Activated CD4-positive, alpha-beta T cell treated with anti-CD3 and anti-CD28 coated beads, Interleukin-2, amount 50 U/mL, for 4 hours (primary cell): ENCODE data around the gene POU2F1.
A peak's percentile ranks its signal among the peaks of the same experiment; 100 is the strongest.
"Not testable (repeated sequence)": the region's sequence is repeated elsewhere in the genome, so short reads cannot be mapped to it uniquely, and the experiment has no call there.

Source experiments
- DNase-seq, 2 experiments: peaks; one replicate each; pipeline ENCODE4 v3.0.0-alpha.2; 2020

Gene POU2F1

DNA sequence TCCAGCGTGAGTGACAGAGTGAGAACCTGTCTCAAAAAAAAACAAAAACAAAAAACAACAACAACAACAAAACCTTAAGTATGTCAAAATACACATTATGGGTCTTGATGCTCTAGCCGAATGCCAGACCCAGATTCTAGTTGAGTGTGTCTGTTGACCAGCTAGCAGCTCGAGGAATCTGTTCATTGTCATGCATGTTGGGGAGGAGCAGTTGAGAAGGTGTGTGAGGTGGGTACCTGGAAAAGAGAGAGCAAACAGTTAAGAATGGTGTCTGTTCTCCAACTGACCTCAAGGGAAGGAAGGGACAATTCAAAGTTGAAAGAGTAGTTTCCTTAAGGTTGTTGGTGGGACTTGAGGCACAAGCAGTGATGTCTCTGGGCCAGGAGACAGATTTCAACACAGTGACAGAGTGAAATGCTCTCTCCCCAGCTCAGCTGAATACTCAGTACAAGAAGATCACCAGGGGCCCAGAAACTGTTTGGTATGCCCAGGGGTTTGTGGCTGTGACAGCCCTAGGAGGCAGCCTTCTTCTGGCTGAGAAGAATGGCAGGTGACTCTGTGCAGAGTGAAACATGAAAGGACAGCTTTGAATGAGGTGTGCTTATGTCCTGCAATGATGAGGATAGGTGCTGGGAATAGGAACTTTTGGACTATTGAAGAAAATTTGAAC is 14.4 kb upstream of the POU2F1 start:
- no peak for DNase-seq

GRCh38 chr1:167207940-167208623 is 12.6 kb upstream of the POU2F1 start:
- DNase-seq: no peak

DNA sequence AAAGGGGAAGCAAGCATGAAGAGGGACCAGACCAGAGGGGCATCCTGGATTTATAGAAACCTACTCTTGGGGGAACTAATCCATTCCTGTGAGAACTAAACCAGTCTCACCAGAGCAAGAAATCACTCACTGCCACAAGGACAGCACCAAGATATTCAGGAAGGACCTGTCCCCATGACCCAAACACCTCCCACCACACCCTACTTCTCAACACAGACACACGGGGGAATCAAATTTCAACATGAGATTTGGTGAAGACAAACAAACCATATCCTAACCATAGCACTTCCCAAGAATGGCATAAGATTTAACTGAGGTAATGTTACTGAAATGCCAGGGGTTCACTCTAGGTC is 12.1 kb upstream of the POU2F1 start:
- DNase-seq: no peak

DNA sequence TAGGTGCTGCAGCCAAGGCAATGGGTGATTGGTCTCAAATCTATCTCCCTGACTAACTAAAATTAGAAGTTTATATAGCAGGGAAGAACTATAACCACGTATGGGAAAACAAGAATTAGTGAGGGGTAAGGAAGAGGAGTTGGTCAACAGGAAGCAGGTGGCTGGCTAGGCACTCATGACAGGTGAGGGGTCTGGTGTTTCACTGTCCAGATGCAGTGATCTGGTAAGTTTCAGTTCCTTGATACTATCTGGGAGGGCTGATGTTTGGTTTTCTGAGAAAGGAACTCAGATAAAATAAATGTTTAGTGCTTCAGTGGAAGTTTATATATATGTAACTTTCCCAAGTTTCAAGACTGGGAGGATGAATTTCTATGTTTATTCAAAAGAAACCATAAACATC is 11.6 kb upstream of the POU2F1 start:
- no peak for DNase-seq

- DNase-seq: no peak
These were observed 9.6 kb upstream of the POU2F1 start for GRCh38 chr1:167210966-167211674.

GRCh38 chr1:167212025-167212424 is 8.7 kb upstream of the POU2F1 start:
- no peak for DNase-seq

DNA sequence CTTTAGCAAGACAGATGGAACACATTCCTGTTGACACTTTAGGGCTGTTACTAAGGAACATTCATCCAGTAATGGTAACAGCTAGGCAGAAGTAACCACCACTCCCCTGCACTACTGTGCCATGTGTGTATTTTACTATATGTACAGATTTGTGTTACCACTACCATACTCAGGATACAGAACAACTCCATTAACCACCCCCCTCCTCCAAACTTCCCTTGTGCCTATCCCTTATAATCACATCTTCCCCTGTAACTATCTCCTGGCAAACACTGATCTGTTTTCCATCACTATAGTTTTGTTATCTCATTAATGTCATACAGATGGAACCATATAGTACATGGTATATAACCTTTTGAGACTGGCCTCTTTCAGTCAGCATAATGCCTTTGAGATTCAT is 3.9 kb upstream of the POU2F1 start:
- DNase-seq: no peak

GRCh38 chr1:167219194-167219593 is 1.5 kb upstream of the POU2F1 start:
- DNase-seq: no peak

DNA sequence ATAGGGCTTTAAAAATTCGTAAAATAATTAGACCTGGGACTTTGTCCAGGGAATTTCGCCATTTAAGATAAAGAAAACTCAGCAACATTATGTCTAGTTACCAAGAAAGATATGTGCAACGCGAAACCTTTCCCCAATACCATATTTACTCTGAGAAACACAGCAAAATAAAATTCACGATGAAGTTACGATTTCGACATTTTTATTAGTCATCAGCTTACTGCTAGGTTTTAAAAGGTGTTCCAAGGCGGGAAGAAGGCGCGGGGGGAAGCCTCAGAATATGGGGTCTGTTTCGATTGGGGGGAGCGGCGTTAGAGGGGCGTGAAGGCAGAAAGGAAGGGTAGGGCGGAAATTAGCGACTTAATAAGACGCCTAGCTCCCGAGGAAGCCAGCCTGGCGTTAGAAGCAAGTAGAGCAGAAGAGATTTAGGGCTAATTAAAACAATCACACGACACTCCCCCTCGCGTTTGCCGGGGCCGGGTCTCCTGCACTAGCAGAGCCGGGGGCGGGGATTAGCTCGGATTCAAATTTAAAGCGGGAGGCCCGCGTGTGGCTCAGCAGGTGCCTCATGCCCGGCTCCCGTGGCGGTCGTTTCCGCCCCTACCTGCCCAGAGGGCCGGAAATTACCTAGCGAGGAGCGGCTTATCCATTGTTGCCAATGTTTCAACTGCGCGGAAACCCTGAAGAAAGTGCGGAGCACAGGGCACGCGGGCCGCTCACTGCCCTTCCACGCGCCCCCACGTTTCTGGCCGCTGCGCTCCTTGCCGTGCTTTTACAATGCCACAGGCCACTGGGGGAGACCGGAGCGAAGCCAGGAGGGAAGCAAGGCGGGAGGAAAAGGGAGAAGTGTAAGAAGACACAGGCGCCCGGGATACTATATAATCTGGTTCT is 795 bp upstream of the POU2F1 start:
- peak; percentile 91 to 92 for DNase-seq

DNA sequence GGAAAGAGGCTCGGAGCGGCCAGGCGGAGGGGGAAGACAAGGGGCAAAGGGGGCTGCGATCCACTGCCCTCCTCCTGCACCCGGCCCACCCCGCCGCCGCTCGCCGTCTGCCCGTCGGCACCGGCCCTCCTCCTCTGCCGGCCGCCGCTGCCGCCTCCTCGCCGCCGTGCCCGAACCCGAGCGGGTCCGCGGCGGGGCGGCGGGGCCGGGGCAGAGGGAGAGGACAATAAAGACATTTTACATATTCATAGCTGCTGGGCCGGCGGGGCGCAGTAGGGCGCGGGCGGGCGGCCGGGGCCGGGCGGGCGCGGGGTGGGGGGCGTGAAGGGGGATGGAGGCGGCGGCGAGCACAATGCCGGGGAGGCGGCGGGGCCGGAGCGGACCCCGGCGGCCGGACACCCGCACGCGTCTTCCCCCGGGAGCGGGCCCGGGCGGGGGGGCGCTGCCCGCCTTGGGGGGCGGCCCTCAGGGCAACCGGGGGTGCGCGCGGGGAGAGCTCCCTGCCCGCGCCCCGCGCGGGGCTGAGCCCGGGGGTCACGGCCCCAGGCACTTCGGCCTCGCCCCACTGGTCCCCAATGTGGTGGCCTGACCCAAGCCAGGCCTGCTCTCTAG is 546 bp downstream of the POU2F1 start:
- DNase-seq: peak in 1 of 2 experiments; percentile 1

GRCh38 chr1:167221738-167222610 is 1.3 kb downstream of the POU2F1 start:
- DNase-seq: peak; percentile 49 to 58

- no peak for DNase-seq
These were observed 2.7 kb downstream of the POU2F1 start for GRCh38 chr1:167223144-167224103.

- DNase-seq: not testable (repeated sequence)
These were observed 4.1 kb downstream of the POU2F1 start for GRCh38 chr1:167224734-167225235.

DNA sequence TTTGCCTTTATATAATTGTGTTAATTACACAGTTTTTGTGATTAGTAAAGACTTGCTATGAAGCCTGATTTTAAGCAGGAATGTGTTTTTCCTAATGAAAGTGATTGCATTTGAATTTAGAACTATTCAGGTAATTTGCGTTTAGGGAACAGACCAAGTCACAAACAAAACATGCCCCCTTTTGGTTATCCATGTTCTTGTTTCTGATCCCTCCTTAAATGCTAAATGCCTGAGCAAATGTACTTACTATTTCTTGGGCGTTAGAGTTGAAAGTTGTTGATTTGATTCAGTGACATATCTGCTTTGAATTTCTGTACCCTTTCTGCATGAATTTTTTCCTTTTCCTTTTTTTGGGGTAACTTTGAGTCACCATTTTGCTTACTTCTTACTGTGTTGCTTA is 5.2 kb downstream of the POU2F1 start:
- no peak for DNase-seq

DNA sequence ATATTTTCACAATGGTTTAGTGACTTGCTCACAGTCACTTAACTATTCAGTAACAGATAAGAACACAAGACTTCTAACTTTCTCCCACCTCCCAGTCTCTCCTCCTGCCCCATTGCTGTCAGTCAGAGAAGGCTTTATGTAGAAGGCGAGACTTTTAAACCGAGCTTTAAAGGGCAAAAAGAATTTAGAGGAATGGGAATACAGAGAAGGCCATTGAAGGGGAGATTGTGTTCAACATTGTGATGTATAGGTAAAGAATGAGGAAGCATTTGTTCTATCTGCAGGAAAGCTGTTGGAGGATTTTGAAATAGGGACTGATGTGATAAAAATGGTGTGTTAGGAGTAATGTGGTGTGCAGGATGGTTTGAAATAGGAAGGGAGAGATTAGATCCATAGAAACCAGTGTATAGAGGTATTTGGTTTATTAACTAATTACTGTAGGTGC is 7.3 kb downstream of the POU2F1 start:
- no peak for DNase-seq

DNA sequence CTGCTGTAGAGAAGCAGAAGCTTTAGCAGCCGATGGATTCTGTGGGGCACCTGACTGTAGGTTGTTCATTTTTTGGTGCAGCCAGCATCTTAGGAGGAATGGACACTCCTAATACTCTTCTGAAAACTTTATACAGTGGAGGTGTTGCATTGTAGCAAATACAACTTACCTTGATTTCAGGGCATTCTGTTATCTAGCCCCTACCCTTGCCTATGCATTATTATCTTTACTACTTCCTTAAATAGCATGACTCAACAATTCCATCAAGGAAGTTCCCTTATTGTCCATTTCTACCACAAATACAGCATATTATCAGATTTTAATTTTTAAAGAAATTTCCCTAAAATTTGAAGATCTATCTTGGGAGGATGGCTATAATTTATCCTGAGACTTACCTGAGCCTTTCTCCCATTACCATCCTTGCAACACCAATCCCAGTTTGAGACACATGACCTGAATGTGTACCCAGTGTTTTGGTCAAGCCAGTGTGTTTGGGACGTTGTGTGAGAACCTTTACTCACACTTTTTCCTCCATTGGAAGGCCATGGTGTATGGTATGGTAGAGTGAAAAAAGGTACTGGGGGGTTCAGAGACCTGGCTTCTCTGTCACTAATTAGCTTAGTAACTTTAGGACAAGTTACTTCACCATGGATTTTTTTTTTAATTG is 9.2 kb downstream of the POU2F1 start:
- DNase-seq: no peak

GRCh38 chr1:167230437-167230836 is 9.8 kb downstream of the POU2F1 start:
- no peak for DNase-seq

GRCh38 chr1:167231873-167232450 is 11.3 kb downstream of the POU2F1 start:
- DNase-seq: no peak

GRCh38 chr1:167232801-167233200 is 12.1 kb downstream of the POU2F1 start:
- DNase-seq: no peak
